DOHH2 (cell line): Measurements from ENCODE around the gene OXSM.

Experiments
- CTCF ChIP-seq: fragments of 200-600 bp; sonication (generic); IDR thresholded peaks from one replicate; pipeline ENCODE4 v1.5.1; 2014; ENCODE audit warnings: antibody characterized with exemption, mild to moderate bottlenecking, low read depth, low read length; ENCODE audit not compliant: poor library complexity, severe bottlenecking
- EZH2phosphoT487 ChIP-seq: fragments of 200-600 bp; sonication (generic); IDR thresholded peaks from 2 replicates; pipeline ENCODE4 v1.6.1; 2017; ENCODE audit warnings: borderline replicate concordance, mild to moderate bottlenecking, antibody characterized with exemption, low read length, moderate library complexity, mixed read lengths

DNA sequence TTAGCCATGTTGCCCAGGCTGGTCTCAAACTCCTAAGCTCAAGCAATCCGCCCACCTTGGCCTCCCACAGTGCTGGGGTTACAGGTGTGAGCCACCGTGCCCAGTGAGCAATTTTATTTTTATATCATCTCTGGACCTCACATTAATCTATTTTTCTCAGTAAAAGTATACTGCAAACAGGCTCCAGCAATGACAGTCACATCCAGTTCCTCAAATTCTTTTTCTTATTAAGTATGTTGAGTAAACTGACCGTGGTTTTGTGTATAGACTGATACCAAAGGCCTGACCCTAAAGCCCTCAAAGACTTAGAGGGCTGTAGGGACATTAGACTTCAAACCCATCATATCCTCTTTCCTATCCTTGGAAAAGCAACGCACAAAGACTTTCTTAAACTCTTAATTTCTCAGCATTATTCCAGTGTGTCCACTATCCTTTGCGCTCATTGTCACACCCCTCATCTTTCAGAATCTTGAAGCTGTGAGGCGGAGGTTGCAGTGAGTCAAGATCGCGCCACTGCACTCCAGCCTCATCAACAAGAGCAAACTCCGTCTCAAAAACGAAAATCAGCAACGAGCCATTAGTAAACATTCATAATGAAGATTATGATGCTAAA, 8.6 kb upstream of the OXSM start:
- TF ChIP-seq CTCF (no peak), EZH2phosphoT487 (no peak)
